NB4 (cell line): Measurements from ENCODE around the gene GATD1.

ENCODE experiments used
- MYC ChIP-seq: IDR thresholded peaks from 2 replicates; pipeline ENCODE4 v1.6.1; 2011; ENCODE audit warnings: low read depth, low read length
- POLR2A ChIP-seq: IDR thresholded peaks from 2 replicates; pipeline ENCODE4 v1.6.1; 2011; ENCODE audit warnings: mild to moderate bottlenecking; ENCODE audit not compliant: insufficient read length; ENCODE audit errors: extremely low read depth
- TF ChIP-seq, protein P1 (sequence below): IDR thresholded peaks from one replicate; pipeline ENCODE4 v1.5.1; 2012; ENCODE audit warnings: low read depth, low read length

DNA sequence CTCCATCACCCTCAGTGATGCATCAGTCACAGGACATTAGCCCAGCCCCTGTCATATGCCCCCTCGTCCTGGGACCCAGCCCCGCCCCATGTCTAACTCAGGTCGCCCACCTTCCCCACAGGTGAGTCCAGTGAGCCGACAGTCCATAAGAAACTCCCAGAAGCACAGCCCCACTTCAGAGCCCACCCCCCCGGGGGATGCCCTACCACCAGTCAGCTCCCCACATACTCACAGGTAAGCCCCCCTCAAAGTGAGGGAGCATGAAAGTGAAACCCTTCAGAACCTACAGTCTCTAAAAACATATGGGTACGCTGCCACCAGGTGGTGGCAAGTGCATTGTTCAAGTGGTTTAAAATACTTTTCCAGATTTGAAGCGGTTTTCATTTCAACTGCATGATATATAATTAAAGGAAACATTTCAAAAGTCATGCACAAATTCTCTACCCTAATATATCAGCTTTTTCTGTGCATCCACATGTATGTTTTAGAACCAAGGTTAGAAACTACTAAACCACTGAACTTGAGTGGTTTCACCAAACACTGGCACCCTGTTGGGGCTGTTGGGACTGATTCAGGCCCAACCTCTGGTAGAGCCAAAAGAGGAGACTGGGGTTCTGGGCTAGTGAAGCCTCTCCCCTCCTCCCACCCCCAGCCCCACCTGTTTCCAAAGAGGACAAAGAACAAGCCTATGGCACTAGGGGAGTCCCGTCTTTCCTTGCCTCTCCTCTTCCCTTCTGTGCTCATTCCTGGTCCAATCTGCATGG is 54.0 kb downstream of the GATD1 start:
- TF ChIP-seq MYC (no peak), POLR2A (no peak)
- TF ChIP-seq, protein P1, sequence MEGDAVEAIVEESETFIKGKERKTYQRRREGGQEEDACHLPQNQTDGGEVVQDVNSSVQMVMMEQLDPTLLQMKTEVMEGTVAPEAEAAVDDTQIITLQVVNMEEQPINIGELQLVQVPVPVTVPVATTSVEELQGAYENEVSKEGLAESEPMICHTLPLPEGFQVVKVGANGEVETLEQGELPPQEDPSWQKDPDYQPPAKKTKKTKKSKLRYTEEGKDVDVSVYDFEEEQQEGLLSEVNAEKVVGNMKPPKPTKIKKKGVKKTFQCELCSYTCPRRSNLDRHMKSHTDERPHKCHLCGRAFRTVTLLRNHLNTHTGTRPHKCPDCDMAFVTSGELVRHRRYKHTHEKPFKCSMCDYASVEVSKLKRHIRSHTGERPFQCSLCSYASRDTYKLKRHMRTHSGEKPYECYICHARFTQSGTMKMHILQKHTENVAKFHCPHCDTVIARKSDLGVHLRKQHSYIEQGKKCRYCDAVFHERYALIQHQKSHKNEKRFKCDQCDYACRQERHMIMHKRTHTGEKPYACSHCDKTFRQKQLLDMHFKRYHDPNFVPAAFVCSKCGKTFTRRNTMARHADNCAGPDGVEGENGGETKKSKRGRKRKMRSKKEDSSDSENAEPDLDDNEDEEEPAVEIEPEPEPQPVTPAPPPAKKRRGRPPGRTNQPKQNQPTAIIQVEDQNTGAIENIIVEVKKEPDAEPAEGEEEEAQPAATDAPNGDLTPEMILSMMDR, result peak; percentile 52
